Fibroblast of the aortic adventitia (primary cell): Measurements from ENCODE around the gene NUP98. TPM values are rescaled to one million over a fixed set of nuclear protein-coding genes. Genes with fewer than 3 reads are reported as not detected.

Source experiments
- DNase-seq: peaks from one replicate; pipeline ENCODE4 v3.0.0-alpha.2; 2010; ENCODE audit warnings: low read depth
- H3K4me3 ChIP-seq: 2 replicates; pipeline ENCODE4 v1.5.1; 2011; ENCODE audit warnings: low read depth, mild to moderate bottlenecking, control low read depth, low read length, moderate library complexity
- CTCF ChIP-seq: IDR thresholded peaks from 2 replicates; pipeline ENCODE4 v1.5.1; 2011; ENCODE audit warnings: mild to moderate bottlenecking, low read length, control low read depth, inconsistent platforms; ENCODE audit not compliant: insufficient read depth
- total RNA-seq: library from RNA; depleted of rRNA; stranded (reverse); fragments of >200 nt; gene quantifications from 2 replicates; pipeline ENCODE4 v1.2.3, GENCODE V29; 2012; ENCODE audit warnings: low replicate concordance

NUP98 gene
- total RNA-seq, 1 donor = 123 TPM

GRCh38 chr11:3764266-3764665 is 33.1 kb downstream of the NUP98 start:
- H3K4me3 ChIP-seq = no peak overlapping the region
- no peak for TF ChIP-seq CTCF
- DNase-seq = no peak

GRCh38 chr11:3755151-3755550 is 42.2 kb downstream of the NUP98 start:
- no peak for DNase-seq
- TF ChIP-seq CTCF = no peak
- no peak overlapping the region for H3K4me3 ChIP-seq

- no peak for TF ChIP-seq CTCF
- no peak for DNase-seq
- H3K4me3 ChIP-seq = no peak overlapping the region
Observed at GRCh38 chr11:3753110-3753509, 44.2 kb downstream of the NUP98 start.

DNA sequence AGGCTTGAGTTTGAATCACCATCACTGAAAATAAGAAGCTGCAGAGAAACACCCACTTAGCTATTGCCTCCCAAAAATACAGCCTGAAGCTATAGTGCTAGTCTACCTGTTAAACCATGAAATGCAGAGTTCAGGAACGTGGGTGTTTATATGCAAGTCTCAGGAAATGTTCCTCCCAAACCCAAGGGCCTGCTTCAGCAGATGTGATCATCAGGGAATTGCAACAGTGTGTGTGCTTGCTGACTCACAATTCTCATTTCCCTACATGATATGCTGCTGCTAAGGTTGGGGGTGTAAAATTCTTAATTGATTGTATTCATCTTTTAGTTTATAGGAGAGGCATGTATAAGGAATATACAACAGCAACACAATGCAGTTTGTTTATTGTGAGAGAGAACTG is 49.6 kb downstream of the NUP98 start:
- peak; percentile 77 for DNase-seq
- H3K4me3 ChIP-seq = no peak overlapping the region
- TF ChIP-seq CTCF = no peak

- no peak for TF ChIP-seq CTCF
- H3K4me3 ChIP-seq = no peak overlapping the region
- DNase-seq = no peak
Observed at GRCh38 chr11:3745161-3745560, 52.2 kb downstream of the NUP98 start.

- DNase-seq = no peak
- TF ChIP-seq CTCF = no peak
- H3K4me3 ChIP-seq = no peak overlapping the region
Observed at GRCh38 chr11:3738723-3739122, 58.6 kb downstream of the NUP98 start.

GRCh38 chr11:3738241-3738640 is 59.1 kb downstream of the NUP98 start:
- no peak for TF ChIP-seq CTCF
- H3K4me3 ChIP-seq = no peak overlapping the region
- DNase-seq = peak; percentile 46
